Limb (tissue), 2 donors: ENCODE data around the gene AKR1E2.

Experiments used
- DNase-seq, 2 donors: peaks; one replicate each; pipeline ENCODE4 v3.0.0-alpha.2; 2016; ENCODE audit errors: extremely low spot score in 2 of 2

Gene AKR1E2

DNA sequence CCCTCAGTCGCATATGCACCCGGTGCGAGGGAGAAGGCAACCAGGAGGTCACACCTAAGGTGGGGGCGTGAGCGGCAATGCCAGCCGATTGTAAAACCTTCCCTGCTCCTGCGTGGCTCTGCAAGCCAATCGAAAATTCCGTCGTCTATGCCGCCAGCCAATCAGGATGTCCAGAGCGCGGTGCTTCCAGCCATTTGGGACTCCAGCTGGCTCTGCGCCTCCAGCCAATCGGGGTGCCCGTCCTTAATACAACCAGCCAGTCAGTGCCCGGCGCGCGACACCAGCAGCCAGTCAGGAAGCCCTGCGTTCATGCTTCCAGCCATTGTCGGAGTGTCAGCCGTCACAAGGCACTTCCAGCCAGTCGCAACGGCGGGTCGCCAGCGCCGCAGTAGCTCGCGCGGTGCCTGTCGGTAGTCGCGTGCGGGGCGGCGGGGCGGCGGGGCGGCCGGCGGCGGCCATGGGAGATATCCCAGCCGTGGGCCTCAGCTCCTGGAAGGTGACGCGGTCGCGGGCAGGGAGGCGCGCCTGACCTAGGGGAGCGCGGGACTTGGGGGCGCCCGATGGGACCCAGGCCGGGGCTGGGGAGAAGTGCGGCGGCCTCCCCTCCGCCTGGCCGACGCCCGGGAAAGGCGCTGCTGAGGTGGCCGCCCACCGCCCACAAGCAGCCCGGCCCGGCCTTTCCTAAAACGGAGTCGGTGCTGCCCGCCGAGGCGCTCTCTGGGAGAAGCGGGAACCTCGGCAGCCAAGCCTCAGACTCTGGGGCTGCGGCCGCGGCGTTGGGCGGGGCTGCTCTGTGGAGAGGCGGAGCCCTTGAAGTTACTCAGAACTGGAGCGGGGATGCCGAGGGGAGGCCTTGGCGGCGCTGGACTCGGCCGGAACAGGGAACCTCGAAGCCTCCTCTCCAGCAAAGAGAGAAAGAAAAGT is at the start of gene AKR1E2:
TSS of gene AKR1E2 (plus strand) at position 340 of the 924 bp plus-strand sequence. CDS start at position 458, 118 bp downstream.
- DNase-seq, result peak; percentile 87 to 90

DNA sequence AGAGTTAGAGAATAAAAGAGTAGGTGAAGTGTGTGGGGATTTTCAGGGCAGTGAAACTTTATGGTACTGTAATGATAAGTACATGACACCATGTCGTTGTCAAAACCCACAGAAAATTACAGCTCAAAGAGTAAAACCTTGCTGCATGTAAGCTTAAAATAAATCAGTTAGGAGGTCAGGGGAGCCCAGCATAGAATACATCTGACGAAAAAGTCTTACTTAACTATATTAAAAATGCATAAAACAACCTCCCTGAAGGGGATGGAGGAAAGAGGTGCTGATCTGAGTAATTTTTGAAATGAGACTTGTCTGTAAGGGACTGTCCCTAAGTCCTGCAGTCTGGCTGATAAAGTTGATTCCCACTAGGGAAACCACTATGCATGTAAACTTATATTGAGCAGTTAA is 49.8 kb upstream of the AKR1E2 start:
- no peak for DNase-seq

DNA sequence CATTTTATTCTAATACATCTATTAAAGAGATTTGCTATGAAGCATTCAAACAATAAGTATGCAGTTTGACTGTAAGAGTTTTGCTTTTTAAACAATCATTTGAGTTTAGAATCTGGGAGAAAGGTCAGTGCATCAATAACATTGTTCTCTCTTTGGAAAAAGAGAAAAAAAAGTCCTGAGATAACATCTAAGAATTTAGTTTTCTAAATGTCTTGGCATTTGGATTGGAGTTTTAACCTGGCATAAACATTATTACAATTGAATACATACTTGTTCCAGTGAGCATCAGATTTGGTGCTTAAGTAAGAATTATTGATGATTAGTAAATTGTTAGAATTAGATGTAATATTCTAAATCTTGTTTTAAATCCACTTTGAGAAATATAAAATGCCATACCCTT is 47.2 kb upstream of the AKR1E2 start:
- DNase-seq, result no peak

DNA sequence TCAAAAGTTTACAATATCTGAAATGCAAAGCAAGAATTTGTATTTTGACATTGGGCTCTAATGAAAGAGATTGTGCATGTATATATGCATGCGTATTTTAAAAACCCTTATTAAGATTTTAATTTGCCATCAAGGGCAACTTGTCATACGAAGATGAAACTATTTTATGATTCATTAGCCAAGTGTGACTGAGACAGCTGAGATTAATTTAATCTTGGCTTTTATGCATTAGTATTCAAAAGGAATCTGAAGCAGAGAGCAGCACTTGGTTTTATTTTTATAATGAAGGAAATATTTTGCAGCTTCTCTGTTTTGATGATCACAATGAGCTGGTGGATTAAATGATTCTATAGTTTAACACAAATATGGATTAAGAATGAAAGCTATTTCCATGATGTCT is 45.9 kb upstream of the AKR1E2 start:
- DNase-seq, result no peak

DNA sequence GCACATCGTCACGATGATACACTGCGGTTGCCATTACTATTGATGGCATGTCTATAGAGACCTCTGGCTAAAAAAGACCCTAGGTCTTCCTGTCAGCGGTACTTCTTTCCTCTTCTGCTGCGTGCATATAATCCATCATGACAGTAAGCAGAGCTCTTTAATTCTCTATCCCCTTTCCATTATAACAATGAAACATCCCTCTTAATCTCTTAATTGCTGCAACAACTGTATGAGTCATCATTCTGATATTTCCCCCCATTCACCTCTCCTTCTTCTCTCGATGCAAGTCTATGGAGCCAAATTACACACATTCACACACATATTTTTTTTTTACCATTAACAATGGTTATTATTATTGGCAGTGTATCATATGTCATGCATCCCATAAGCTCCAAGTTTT is 45.2 kb upstream of the AKR1E2 start:
- DNase-seq, result no peak

DNA sequence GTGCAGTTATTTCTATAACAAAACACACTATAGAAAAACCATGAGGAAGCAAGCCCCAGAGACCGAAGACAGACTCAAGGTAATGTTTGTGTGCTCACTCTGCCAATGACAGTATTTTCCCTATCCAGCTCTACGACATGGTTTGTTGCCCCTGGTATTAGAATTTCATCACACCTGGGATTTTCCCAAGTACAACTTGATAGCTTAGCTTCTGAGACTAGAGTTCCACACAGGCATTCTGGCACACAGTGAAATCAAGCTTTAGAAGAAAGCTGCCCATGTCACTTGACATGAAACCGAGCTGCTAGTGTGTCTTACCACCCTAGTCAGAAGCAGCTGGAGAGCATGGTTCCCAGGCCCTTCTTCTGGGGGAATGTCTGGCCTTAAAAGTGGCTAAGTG is 44.1 kb upstream of the AKR1E2 start:
- no peak for DNase-seq

DNA sequence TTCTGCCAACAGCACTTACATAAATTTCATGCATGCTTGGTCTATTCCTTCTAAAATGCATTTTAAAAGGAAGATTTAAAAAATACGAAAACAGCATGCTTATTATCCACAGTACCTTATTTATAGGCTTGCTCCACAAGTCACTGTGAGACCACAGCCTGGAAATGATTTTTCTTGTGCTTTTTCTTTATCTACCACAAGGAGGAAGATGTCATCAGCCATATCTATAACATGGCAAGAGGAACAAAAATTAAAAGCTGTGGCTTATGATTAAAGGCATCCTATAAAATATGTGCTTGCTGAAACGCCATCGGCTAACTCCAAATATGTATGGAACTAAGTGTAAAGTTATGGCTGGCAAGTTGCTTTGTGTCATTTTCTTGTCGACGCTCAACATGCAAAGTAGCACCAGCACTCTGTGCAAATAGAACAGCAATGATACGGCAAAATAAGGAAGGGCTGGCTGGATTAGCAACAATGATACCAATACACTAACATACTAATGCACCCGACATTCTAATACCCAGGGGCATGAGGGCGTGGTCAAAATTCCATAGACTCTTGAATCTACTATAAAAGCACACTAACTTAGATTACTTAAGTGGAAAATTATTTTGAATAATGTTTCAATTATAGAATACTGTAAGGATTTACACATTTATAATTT is 41.2 kb upstream of the AKR1E2 start:
- DNase-seq, result no peak

DNA sequence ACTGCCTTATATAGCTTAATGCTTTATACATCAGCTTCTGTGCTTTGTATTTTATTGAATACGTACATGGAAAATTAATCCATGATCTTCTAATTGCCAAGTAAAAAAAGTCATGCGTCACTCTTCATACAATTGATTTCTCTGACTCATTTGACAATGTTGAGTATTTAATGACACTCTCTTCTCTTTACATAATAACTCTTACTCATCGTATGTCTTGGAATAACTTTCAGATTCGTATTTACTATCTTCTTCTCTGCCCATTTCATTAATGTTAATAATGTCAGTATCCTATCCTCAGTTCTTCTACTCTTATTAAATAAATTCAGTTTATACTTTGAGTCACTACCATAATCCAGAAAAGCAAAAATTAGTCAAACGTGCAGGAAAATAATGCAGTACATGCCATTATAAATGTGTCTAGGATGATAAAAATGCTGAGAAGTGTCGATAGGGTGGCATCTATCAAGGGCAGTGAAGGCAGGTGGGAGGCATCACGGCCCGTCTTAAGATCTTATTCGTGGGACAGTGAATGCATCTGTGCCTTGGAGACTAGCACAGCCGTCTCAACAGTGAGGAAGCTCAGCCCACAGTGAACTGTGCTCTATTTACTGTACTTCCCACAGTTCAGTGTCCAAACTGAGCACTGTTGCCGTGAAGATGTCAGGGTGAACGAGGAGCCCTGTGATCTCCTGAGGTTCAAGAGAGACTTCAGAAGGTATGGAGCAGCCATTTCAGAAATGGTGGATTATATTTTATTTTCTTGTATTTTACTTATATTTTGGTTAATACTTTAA is 39.8 kb upstream of the AKR1E2 start:
- DNase-seq, result no peak

DNA sequence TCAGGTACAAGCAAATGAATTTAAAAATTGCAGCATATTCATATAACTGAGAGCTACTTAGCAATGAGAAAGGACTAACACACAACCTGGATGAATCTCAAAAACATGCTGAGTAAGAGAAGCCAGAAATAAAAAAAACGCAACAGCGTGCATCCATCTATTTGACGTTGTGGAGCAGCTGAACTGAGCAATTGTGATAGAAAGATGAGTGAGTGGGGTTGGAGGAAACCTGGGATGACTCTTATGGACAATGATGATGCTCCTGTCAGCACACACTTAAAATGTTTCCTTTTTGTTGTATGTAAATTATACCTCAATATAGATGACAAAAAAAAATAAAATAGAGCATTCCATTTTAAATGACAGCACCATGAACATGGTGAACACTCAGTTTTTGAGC is 36.0 kb upstream of the AKR1E2 start:
- DNase-seq, result no peak

DNA sequence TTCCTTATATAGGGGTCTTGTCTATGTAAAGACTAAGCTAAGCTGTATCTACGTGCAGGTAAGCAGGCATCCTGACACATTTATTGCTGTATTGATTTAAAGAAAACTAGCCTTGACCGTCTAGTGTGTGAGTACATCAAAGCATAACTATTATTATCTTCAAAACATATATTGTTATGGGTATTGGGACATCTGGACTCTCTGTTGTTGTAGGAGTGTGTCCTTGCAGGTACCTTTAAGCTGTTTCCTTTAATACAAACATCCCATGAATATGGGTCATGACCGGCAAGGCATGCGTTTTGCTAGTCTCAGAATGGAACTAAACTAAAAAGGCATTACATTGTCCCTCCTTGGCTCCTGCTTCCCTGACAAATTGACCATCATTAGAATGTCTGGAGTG is 35.1 kb upstream of the AKR1E2 start:
- DNase-seq, result no peak

DNA sequence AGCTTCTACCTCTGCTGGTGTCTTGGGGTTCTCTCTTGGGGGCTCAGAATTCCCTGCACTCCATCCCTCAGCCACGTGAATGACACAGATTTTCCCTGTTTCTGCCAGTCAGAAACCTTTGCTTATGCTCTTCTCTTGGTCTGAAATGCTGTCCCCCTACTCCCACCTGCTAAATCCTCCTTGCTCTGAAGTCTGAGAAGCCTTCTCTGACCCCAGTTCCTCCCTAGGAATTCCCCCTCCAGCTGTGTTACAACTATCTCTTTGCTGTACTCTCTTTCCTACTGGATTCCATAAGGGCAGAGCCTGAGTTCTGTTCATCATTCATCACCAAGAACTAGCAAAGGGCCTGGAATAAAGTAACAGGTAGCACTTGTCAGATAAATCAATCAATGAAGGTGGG is 33.6 kb upstream of the AKR1E2 start:
- DNase-seq, result no peak

DNA sequence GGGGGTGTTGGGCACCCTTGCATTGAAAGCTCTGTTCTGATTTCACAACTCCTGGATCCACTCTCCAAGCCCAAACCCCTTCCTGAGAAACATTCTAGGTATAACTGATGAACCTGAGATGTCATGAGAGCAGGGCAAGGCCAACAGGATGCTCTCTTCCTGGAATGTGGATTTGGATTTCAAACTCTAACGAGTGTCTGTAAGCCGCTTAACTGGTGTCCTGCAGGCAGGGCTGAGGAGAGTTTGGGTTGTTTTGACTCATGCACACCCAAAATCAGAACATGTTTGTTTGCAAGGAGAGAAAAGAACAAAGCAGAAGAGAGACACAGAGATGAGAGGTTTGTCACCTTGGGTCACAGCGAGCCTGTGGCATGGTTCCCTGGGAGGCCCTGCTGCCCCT is 24.6 kb upstream of the AKR1E2 start:
- no peak for DNase-seq

DNA sequence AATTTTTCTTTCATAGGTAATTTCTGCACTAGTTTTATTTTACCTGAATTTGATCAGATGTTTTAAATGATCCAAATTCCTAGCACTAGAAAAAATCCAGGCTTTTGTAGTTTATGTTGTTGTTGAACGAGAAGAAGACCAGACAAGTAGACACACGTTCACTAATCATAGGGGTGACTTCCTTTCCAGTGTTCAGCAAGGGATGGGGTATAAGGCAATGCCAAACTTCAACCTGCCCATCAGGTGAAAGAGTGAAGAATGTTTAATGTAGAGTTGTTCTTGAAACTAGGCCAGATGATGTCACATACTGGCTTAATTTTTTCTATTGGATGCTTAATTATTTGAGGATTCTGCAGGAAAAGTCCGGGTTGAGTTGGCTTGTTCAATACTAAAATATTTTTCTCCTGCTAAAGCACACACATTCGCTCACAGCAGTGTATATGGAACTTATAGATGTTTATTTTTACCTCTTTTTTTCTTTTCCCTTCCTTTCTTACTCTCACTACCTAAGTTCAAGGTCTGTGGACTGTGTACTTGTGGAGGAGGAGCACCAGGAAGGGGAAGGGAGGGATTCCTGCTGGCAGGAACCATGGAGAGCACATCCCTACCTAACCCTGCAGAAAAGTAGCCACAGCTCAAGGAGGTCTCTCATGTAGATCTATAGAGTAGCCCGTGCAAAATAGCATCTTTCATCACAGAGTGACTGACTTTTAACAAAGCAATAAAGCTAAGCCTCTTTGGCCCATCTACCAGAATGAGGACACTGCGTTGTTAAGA is 23.1 kb upstream of the AKR1E2 start:
- DNase-seq, result no peak

DNA sequence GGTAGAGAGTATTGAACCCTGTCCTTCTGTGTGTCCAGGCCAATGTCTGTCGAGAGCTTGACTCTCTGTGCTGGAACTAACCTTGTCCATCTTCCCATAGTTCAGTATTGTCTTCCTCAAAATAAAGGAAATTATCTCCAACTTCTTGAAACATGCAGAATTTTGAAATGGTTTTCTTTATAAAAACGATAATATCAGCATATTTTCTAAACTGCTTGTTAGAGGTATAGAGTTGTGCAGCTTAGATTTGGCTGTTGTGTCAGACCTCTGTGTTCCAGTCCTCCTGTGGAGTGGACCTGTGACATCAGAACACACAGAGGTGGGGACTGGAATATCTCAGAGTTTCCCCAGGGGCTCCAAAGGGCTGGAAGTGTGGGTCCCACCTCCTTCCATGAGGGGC is 22.2 kb upstream of the AKR1E2 start:
- no peak for DNase-seq

DNA sequence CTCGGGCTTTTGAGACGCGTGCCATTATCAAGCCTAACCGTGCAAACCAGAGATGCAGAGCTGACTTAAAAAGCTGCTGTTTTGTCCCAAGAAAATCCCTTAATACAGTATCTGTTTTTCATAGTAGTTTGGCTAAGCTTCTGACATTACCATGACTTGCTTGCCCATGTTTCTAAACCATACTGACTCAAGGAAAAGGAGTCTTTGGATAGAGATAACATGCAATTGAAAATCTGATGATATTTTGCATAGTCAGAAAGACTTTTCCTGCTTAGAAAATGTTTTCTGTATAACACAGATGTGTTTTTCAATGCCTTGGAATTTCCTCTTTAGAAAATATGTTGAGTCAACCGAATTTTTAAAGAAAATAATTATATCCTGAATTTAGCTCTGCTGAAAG is 21.5 kb upstream of the AKR1E2 start:
- no peak for DNase-seq

DNA sequence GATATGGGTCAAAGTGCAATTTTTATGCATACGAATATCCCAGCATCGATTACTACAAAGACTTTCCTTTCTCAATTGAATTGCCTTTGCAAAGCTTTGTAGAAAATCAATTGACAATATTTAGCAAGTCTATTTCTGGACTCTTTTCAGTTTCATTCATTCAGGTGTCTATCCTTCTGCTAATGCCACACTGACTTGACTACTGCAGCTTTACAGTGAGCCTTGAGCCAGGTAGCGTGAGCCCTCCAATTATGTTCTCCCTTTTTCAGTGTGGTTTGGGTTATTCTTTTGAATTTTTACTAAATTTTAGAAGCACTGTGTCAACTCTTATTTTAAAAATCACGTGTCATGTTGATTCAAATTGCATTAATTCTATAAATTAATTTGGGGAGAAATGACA is 19.5 kb upstream of the AKR1E2 start:
- DNase-seq, result no peak

DNA sequence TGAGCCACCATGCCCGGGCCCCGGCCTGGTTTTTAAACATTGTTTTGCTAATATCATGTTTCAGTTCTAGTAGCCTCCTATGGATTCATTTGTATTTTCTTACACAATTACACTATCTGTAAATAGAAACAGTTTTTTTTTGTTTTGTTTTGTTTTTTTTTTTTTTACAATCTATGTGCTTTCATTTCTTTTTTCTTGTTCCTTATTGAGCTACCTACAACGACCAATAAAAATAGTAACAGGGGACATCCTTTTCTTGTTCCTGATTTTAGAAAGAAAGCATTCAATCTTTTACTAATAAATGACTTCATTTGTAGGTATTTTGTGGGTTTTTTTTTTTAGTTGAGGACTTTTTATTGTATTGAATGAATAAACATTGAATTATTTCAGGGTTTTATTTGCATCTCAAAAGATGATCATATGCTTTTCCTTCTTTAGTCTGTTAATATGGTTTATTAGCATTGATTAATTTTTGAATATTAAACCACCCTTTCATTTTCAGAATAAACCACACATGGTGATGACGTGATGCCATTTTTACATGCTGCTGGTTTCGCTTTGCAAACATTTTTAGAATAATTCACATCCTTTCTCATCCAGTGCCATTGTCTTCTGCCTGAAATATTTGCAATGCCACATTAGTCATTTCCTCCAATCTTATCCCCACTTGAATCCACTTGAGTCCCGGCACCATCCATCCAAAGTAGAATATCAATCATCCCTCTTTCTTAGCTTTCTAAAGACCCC is 18.1 kb upstream of the AKR1E2 start:
- no peak for DNase-seq

DNA sequence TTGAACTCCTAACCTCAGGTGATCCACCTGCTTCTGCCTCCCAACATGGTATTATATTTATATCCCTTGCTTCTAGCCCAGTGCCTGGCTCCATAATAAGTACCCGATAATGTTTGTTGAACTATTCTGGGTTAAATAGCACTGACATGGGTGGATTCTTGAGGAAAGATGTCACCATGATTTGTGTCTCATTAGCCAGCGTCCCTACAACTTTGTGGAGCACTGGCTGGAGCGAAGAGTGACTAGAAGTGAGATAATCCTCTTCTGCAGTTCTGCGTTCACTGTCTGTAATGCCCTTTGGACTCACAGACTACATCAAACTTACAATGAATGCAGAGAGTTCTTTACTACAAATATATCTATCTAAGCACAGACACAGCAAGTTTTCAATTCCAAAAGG is 16.9 kb upstream of the AKR1E2 start:
- no peak for DNase-seq

DNA sequence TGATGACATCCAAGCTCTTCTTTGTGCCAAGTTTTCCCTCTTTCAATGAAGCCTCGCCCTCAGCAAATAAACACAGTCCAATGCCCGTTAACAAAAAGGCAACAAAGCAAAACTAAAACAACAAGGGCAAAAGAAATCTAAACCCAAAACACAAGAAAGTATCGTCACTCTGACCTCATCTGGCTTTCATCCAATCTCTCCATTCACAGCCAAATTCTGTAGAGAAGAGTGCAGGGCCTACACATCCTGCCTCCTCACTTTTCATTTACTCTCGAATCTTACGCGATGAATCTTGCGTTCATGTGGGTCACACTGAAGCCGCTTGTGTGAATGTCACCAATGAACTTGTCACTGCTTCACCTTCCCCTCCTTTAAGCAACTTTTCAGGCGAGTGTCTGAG is 15.9 kb upstream of the AKR1E2 start:
- DNase-seq, result no peak

DNA sequence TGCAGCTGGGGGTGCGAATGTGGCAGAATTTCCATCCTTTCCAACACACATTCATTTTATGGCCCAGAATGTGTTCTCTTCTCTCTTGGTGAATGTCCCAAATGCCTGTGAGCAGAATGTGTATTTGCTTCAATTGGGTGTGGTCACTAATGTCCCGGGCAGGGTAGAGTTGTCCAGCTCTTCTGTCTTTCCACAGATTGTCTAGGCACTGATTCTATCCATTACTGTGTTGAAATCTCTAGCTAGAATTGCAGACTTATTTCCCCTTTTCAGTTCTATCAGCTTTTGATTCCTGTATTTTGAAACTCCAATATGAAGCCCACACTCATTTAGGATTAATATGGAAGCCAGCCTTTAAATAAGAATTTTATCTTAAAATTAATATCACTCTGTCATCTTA is 14.0 kb upstream of the AKR1E2 start:
- no peak for DNase-seq

DNA sequence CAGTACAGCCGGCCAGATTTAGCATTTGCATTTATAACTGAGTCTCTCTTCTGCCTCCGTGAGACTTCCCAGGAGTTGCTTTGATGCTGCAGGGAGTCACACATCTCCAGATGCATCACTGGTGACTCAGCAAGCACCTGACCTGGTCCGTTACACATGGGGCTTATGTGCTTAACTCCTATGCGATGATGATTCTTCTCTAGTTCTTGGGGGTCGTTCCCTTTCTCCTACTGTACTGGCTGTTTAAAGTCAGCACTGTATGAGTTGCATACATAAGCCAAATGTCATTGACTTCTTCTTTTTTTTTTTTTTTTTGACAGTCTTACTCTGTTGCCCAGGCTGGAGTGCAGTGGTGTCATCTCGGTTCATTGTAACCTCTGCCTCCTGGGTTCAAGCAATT is 13.0 kb upstream of the AKR1E2 start:
- no peak for DNase-seq
